Uterine smooth muscle cell (primary cell): Measurements from ENCODE around the gene SH2D4B. TPM values are rescaled to one million over a fixed set of nuclear protein-coding genes. Genes with fewer than 3 reads are reported as not detected.

Experiments used
- total RNA-seq: library from RNA; depleted of rRNA; stranded (reverse); fragments of >200 nt; gene quantifications from 2 replicates; pipeline ENCODE4 v1.2.3, GENCODE V29; 2014

Gene SH2D4B
- not detected in 2 replicates for total RNA-seq

DNA sequence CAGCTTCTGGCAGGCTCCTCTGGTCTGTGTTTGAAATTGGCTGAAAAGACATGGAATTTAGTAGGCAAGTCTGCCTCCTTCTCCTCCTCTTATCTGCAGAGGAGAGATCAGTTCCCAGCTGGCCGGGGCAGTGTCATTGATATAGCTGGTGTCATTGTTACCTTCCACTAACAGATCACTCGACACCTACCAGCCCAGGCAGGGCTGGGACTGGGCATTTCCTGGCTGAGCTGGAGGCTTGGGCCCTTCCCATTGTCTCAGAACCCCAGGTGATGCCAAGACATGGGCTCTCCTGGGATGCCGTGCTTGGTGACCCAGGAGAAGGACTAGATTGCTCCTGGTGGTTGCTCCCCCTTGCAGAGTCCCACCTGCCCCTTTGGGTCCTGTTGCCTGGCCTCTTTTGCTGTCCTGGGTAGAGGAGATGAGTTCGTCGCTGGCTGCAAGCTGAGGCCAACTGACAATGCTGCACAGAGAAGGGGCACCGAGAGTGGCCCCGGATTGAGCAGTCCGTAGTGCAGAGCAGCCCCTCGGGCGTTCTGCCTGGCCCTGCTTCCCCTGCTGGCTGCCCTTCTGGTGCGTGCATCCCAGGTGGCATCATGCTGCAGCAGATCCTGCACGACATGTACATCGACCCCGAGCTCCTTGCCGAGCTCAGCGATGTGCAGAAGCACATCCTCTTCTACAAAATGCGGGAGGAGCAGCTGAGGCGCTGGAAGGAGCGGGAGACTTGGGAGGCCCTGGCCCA is at the start of gene SH2D4B:
TSS of gene SH2D4B (plus strand) at position 167 of the 745 bp plus-strand sequence. CDS start at position 597, 430 bp downstream.

Other genes starting within 250 kb of the SH2D4B start
- gene MAT1A, start 248.2 kb upstream of the SH2D4B start, total RNA-seq = not detected in 2 replicates
- not detected in 2 replicates for gene DYDC1, start 181.1 kb upstream of the SH2D4B start, total RNA-seq
- gene DYDC2, start 181.1 kb upstream of the SH2D4B start, total RNA-seq = not detected in 2 replicates
- 14.9 and 29.5 TPM in 2 replicates for gene PRXL2A, start 129.4 kb upstream of the SH2D4B start, total RNA-seq
- gene TSPAN14, start 83.6 kb upstream of the SH2D4B start, total RNA-seq = 13.0 and 21.6 TPM in 2 replicates